Mesenchymal stem cell (in vitro differentiated cells and primary cell): ENCODE measurements around the gene FOXO6.

ENCODE experiments used
- DNase-seq: peaks from one replicate; pipeline ENCODE4 v3.0.0-alpha.2; 2013
- H2AFZ ChIP-seq: one replicate; pipeline ENCODE4 v1.6.1; 2013; ENCODE audit warnings: low read depth, mild to moderate bottlenecking, control low read depth, inconsistent platforms, low read length, moderate library complexity
- H2AK5ac ChIP-seq: 2 replicates; pipeline ENCODE4 v1.6.1; 2013; ENCODE audit warnings: low read length, moderate library complexity, mild to moderate bottlenecking, inconsistent platforms; ENCODE audit not compliant: severe bottlenecking
- H2BK120ac ChIP-seq: one replicate; pipeline ENCODE4 v1.6.1; 2013; ENCODE audit warnings: low read depth, mild to moderate bottlenecking, inconsistent platforms, low read length, moderate library complexity
- H2BK12ac ChIP-seq, 2 experiments: one replicate each; pipeline ENCODE4 v1.6.1; 2013; ENCODE audit warnings: inconsistent platforms in 2 of 2, low read length in 2 of 2, mild to moderate bottlenecking in 2 of 2, moderate library complexity in 2 of 2, control low read depth in 1 of 2
- H2BK15ac ChIP-seq: one replicate; pipeline ENCODE4 v1.6.1; 2013; ENCODE audit warnings: mild to moderate bottlenecking, low read depth, inconsistent platforms; ENCODE audit not compliant: poor library complexity, severe bottlenecking
- H2BK5ac ChIP-seq: 2 replicates; pipeline ENCODE4 v1.6.1; 2013; ENCODE audit warnings: low read depth, mild to moderate bottlenecking, low read length, control low read depth, inconsistent platforms; ENCODE audit not compliant: poor library complexity, severe bottlenecking
- H3K14ac ChIP-seq, 2 experiments: one replicate each; pipeline ENCODE4 v1.6.1; 2013; ENCODE audit warnings: inconsistent platforms in 2 of 2, low read length in 2 of 2, control low read depth in 1 of 2, mild to moderate bottlenecking in 1 of 2, moderate library complexity in 1 of 2
- H3K18ac ChIP-seq, 2 experiments: one replicate each; pipeline ENCODE4 v1.6.1; 2013; ENCODE audit warnings: inconsistent platforms in 2 of 2, low read length in 2 of 2, control low read depth in 1 of 2, low read depth in 1 of 2, mild to moderate bottlenecking in 1 of 2
- H3K23ac ChIP-seq, 2 experiments: one replicate each; pipeline ENCODE4 v1.6.1; 2013; ENCODE audit warnings: inconsistent platforms in 2 of 2, low read length in 2 of 2, mild to moderate bottlenecking in 2 of 2, moderate library complexity in 2 of 2, control low read depth in 1 of 2
- H3K27ac ChIP-seq: 2 replicates; pipeline ENCODE4 v1.5.1; 2013; ENCODE audit warnings: mild to moderate bottlenecking, moderate library complexity, low read length, control low read depth, inconsistent platforms; ENCODE audit not compliant: poor library complexity, severe bottlenecking
- H3K27me3 ChIP-seq, 2 experiments: 2 replicates each; pipeline versions ENCODE4 v1.6.1 to v1.7.0; 2013; ENCODE audit warnings: low read length in 2 of 2, mild to moderate bottlenecking in 2 of 2, moderate library complexity in 2 of 2, control low read depth in 1 of 2, inconsistent platforms in 1 of 2; ENCODE audit not compliant: control insufficient read depth in 1 of 2, insufficient read depth in 1 of 2
- H3K36me3 ChIP-seq, 2 experiments: 2 replicates each; pipeline versions ENCODE4 v1.6.1 to v1.7.0; 2013; ENCODE audit warnings: low read length in 2 of 2, control low read depth in 1 of 2, inconsistent platforms in 1 of 2, low read depth in 1 of 2, mild to moderate bottlenecking in 1 of 2; ENCODE audit not compliant: insufficient read depth in 2 of 2, control insufficient read depth in 1 of 2
- H3K4ac ChIP-seq, 2 experiments: one replicate each; pipeline ENCODE4 v1.6.1; 2013; ENCODE audit warnings: inconsistent platforms in 2 of 2, low read length in 2 of 2, mild to moderate bottlenecking in 2 of 2, moderate library complexity in 2 of 2, control low read depth in 1 of 2, low read depth in 1 of 2
- H3K4me1 ChIP-seq: 2 replicates; pipeline ENCODE4 v1.6.1; 2013; ENCODE audit warnings: low read depth, low read length, control low read depth; ENCODE audit not compliant: control insufficient read depth, insufficient read depth
- H3K4me2 ChIP-seq: 2 replicates; pipeline ENCODE4 v1.6.1; 2013; ENCODE audit warnings: low read length, mild to moderate bottlenecking, inconsistent platforms; ENCODE audit not compliant: poor library complexity, severe bottlenecking
- H3K4me3 ChIP-seq, 2 experiments: 2 replicates each; pipeline versions ENCODE4 v1.5.1 to v1.7.0; 2013; ENCODE audit warnings: low read length in 2 of 2, mild to moderate bottlenecking in 2 of 2, control low read depth in 1 of 2, low read depth in 1 of 2; ENCODE audit not compliant: insufficient read depth in 1 of 2
- H3K79me1 ChIP-seq: replicated peaks from 2 replicates; pipeline ENCODE4 v1.6.1; 2013; ENCODE audit warnings: mild to moderate bottlenecking, control low read depth, low read length, inconsistent platforms; ENCODE audit not compliant: poor library complexity, severe bottlenecking
- H3K9ac ChIP-seq: 2 replicates; pipeline ENCODE4 v1.7.0; 2013; ENCODE audit warnings: mild to moderate bottlenecking, low read length, moderate library complexity
- H3K9me3 ChIP-seq: 2 replicates; pipeline ENCODE4 v1.7.0; 2013; ENCODE audit warnings: mild to moderate bottlenecking, low read length; ENCODE audit not compliant: control insufficient read depth
- H4K8ac ChIP-seq: one replicate; pipeline ENCODE4 v1.6.1; 2013; ENCODE audit warnings: inconsistent platforms, mild to moderate bottlenecking, low read length, moderate library complexity
- H4K91ac ChIP-seq: one replicate; pipeline ENCODE4 v1.6.1; 2013; ENCODE audit warnings: mild to moderate bottlenecking, low read length, inconsistent platforms
- WGBS: methylation state at CpG from one replicate; pipeline ENCODE4 v1.1.7; 2013; ENCODE audit warnings: mixed read lengths; 5-methylcytosine and 5-hydroxymethylcytosine counted together

The FOXO6 gene

GRCh38 chr1:41400225-41400624, 39.0 kb downstream of the FOXO6 start:
- H3K14ac ChIP-seq: no peak overlapping the region

GRCh38 chr1:41401899-41402298, 40.7 kb downstream of the FOXO6 start:
- WGBS: 97% methylated on average over 1 of the region's 2 CpGs
- Histone ChIP-seq H2BK12ac (no peak overlapping the region), H3K23ac (no peak overlapping the region), H2BK120ac (no peak overlapping the region), H3K4me1 (peaks cover 2% of the 10 kb centered on the region), H3K4ac (no peak overlapping the region), H3K9ac (no peak overlapping the region), H3K79me1 (no peaks in the 10 kb centered on the region), H3K4me3 (no peak overlapping the region), H4K91ac (no peak overlapping the region), H3K36me3 (no peaks in the 10 kb centered on the region), H2BK15ac (no peak overlapping the region), H2AFZ (no peak overlapping the region), H3K18ac (no peak overlapping the region), H3K9me3 (peaks cover 7% of the 10 kb centered on the region), H4K8ac (no peak overlapping the region), H3K27ac (no peak overlapping the region), H2AK5ac (no peak overlapping the region), H3K27me3 (peaks cover 53 to 66% of the 10 kb centered on the region in 2 experiments), H3K14ac (no peak overlapping the region), H2BK5ac (no peak overlapping the region), H3K4me2 (no peak overlapping the region)
- no peak for DNase-seq

More at GRCh38 chr1:41400225-41400624, 39.0 kb downstream of the FOXO6 start:
- Histone ChIP-seq H3K23ac (no peak overlapping the region), H3K4me3 (no peak overlapping the region), H3K4ac (no peak overlapping the region), H3K4me1 (peaks cover 2% of the 10 kb centered on the region), H2BK5ac (no peak overlapping the region), H3K27ac (no peak overlapping the region), H4K91ac (no peak overlapping the region), H2AFZ (no peak overlapping the region), H3K36me3 (no peaks in the 10 kb centered on the region), H2BK12ac (no peak overlapping the region), H3K4me2 (no peak overlapping the region), H3K9me3 (peaks cover 7% of the 10 kb centered on the region), H3K79me1 (no peaks in the 10 kb centered on the region), H2AK5ac (no peak overlapping the region), H3K27me3 (peaks cover 53 to 68% of the 10 kb centered on the region in 2 experiments), H2BK15ac (no peak overlapping the region), H4K8ac (no peak overlapping the region), H2BK120ac (no peak overlapping the region), H3K18ac (no peak overlapping the region), H3K9ac (no peak overlapping the region)
- WGBS: 94% methylated on average over 2 of the region's 3 CpGs
- DNase-seq: no peak

- WGBS: 18% methylated on average over 4 of the region's 10 CpGs
These were observed 43.1 kb downstream of the FOXO6 start for GRCh38 chr1:41404308-41404761.

GRCh38 chr1:41407664-41408252, 46.5 kb downstream of the FOXO6 start:
- Histone ChIP-seq H3K79me1 (no peaks in the 10 kb centered on the region), H3K18ac (no peak overlapping the region), H4K91ac (no peak overlapping the region), H2AFZ (no peak overlapping the region), H3K9me3 (peaks cover 7% of the 10 kb centered on the region), H3K23ac (no peak overlapping the region), H2BK15ac (no peak overlapping the region), H4K8ac (no peak overlapping the region), H3K4me3 (no peak overlapping the region), H3K27ac (no peak overlapping the region), H3K27me3 (peaks cover 70 to 87% of the 10 kb centered on the region in 2 experiments), H3K4me1 (peaks cover 7% of the 10 kb centered on the region), H3K4ac (no peak overlapping the region), H3K14ac (no peak overlapping the region), H2BK12ac (no peak overlapping the region), H2AK5ac (no peak overlapping the region), H3K9ac (no peak overlapping the region), H3K36me3 (no peaks in the 10 kb centered on the region), H2BK5ac (no peak overlapping the region), H2BK120ac (no peak overlapping the region), H3K4me2 (no peak overlapping the region)
- DNase-seq: no peak
- 50% methylated on average over 14 of the region's 14 CpGs for WGBS

More at GRCh38 chr1:41404308-41404761, 43.1 kb downstream of the FOXO6 start:
- DNase-seq: no peak
- Histone ChIP-seq H4K91ac (no peak overlapping the region), H3K27me3 (peaks cover 75% of the 10 kb centered on the region in 2 experiments), H2BK5ac (no peak overlapping the region), H4K8ac (no peak overlapping the region), H3K14ac (peak overlapping the region in 1 of 2 experiments; percentile 90), H2AK5ac (no peak overlapping the region), H3K4me2 (no peak overlapping the region), H3K23ac (no peak overlapping the region), H2BK15ac (no peak overlapping the region), H2BK120ac (no peak overlapping the region), H3K4ac (no peak overlapping the region), H3K36me3 (no peaks in the 10 kb centered on the region), H2BK12ac (no peak overlapping the region), H3K18ac (no peak overlapping the region), H3K9ac (no peak overlapping the region), H3K4me1 (peaks cover 5% of the 10 kb centered on the region), H3K9me3 (peaks cover 7% of the 10 kb centered on the region), H3K79me1 (no peaks in the 10 kb centered on the region), H2AFZ (no peak overlapping the region), H3K27ac (no peak overlapping the region), H3K4me3 (no peak overlapping the region)
